Activated naive CD8-positive, alpha-beta T cell (primary cell): Measurements from ENCODE around the gene CCDC57.
"Not testable (repeated sequence)": the region's sequence is repeated elsewhere in the genome, so short reads cannot be mapped to it uniquely, and the experiment has no call there.

ENCODE experiments used
- H3K27ac Mint-ChIP-seq: one replicate; pipeline ENCODE4 v1.8.0; 2021; ENCODE audit warnings: mixed read lengths
- H3K27me3 Mint-ChIP-seq: one replicate; pipeline ENCODE4 v1.8.0; 2021; ENCODE audit warnings: mixed read lengths
- H3K36me3 Mint-ChIP-seq: one replicate; pipeline ENCODE4 v1.8.0; 2021; ENCODE audit warnings: mixed read lengths
- H3K4me1 Mint-ChIP-seq: one replicate; pipeline ENCODE4 v1.8.0; 2021; ENCODE audit warnings: low read depth, mixed read lengths
- H3K4me3 Mint-ChIP-seq: one replicate; pipeline ENCODE4 v1.8.0; 2021; ENCODE audit warnings: mild to moderate bottlenecking, mixed read lengths
- H3K9me3 Mint-ChIP-seq: one replicate; pipeline ENCODE4 v1.8.0; 2021; ENCODE audit warnings: low read depth, mixed read lengths

Gene CCDC57, protein sequence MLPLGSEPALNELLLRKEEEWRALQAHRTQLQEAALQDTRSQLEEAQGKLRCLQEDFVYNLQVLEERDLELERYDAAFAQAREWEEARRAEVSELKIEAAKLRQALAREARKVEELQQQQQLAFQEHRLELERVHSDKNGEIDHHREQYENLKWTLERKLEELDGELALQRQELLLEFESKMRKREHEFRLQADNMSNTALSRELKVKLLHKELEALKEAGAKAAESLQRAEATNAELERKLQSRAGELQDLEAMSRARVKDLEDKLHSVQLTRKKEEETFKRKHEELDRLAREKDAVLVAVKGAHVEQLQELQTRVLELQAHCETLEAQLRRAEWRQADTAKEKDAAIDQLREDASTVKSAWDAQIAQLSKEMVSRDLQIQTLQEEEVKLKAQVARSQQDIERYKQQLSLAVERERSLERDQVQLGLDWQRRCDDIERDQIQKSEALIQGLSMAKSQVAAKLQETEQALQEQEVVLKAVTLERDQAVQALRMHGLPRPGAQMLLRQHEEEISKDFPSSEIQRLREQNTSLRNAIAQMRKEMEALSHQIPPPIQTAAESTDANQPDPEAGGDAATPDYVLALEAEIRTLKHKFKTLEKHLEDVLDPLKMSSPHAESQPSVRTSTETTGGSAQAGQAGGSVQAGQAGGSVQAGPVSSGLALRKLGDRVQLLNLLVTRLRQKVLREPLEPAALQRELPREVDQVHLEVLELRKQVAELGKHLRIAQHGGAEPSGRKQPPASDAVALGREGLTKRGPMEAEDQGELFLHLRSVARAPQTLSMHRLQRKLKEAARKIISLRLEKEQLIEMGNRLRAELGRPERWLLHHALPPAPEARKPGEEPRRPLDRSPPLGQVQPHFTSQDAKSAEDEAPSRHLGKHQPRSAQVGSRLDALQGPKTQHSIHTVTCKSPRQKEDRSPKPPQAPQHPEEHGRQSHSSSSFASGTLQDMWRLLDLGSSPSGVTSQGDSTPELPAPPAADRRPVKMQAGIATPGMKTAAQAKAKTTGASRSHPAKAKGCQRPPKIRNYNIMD

GRCh38 chr17:82212331-82213250 is at the start of gene CCDC57:
CCDC57 (minus strand) TSS chr17:82212842; CDS start chr17:82201944, 10,898 bp downstream.
- no peaks in the 10 kb centered on the region for H3K9me3 Mint-ChIP-seq
- H3K4me1 Mint-ChIP-seq: peaks cover 32% of the 10 kb centered on the region
- H3K27ac Mint-ChIP-seq: peak within 1 kb of the TSS; percentile 93
- H3K4me3 Mint-ChIP-seq: peak within 1 kb of the TSS; percentile 87
- H3K36me3 Mint-ChIP-seq: peaks cover 1% of the 10 kb centered on the region
- H3K27me3 Mint-ChIP-seq: no peaks in the 10 kb centered on the region

GRCh38 chr17:82262344-82262743 is 49.7 kb upstream of the CCDC57 start:
- no peaks in the 10 kb centered on the region for H3K27me3 Mint-ChIP-seq
- no peak overlapping the region for H3K27ac Mint-ChIP-seq
- H3K36me3 Mint-ChIP-seq: peaks cover 4% of the 10 kb centered on the region
- H3K4me1 Mint-ChIP-seq: peaks cover 41% of the 10 kb centered on the region
- H3K4me3 Mint-ChIP-seq: no peak overlapping the region
- H3K9me3 Mint-ChIP-seq: no peaks in the 10 kb centered on the region

GRCh38 chr17:82259972-82260961 is 47.6 kb upstream of the CCDC57 start:
- peak overlapping the region; percentile 76 for H3K27ac Mint-ChIP-seq
- H3K4me1 Mint-ChIP-seq: peaks cover 36% of the 10 kb centered on the region
- H3K9me3 Mint-ChIP-seq, H3K36me3 Mint-ChIP-seq, H3K4me3 Mint-ChIP-seq, H3K27me3 Mint-ChIP-seq: not testable (repeated sequence)

DNA sequence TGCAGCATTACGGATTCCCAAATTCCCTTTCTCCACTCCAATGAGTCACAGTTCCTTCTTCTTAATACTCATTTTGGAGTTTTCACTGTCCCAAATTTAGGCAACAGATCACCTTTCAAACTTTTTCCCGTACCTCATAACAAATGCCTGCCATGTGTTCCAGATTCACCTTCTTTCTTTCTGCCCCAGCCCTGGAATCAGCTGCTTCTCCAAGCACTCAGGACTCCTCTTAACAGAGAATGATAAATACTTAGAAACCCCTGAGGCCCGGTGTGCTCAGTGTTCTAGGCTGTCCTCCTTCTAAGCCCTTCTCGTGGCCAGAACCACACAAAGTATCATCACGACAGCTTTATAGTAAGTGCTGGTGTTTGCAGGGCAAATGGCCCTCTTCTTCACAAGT is 45.9 kb upstream of the CCDC57 start:
- Mint-ChIP-seq H3K27ac (peak overlapping the region; percentile 47), H3K9me3 (no peaks in the 10 kb centered on the region), H3K4me3 (no peak overlapping the region), H3K36me3 (peaks cover 4% of the 10 kb centered on the region), H3K4me1 (peaks cover 36% of the 10 kb centered on the region), H3K27me3 (no peaks in the 10 kb centered on the region)

GRCh38 chr17:82257473-82257872 is 44.8 kb upstream of the CCDC57 start:
- H3K27ac Mint-ChIP-seq: peak overlapping the region; percentile 74
- H3K4me1 Mint-ChIP-seq: peaks cover 36% of the 10 kb centered on the region
- no peaks in the 10 kb centered on the region for H3K27me3 Mint-ChIP-seq

GRCh38 chr17:82256242-82256885 is 43.7 kb upstream of the CCDC57 start:
- no peaks in the 10 kb centered on the region for H3K27me3 Mint-ChIP-seq
- peaks cover 32% of the 10 kb centered on the region for H3K4me1 Mint-ChIP-seq
- H3K27ac Mint-ChIP-seq: peak overlapping the region; percentile 16
- no peaks in the 10 kb centered on the region for H3K9me3 Mint-ChIP-seq
- peaks cover 8% of the 10 kb centered on the region for H3K36me3 Mint-ChIP-seq
- no peak overlapping the region for H3K4me3 Mint-ChIP-seq

More at GRCh38 chr17:82257473-82257872, 44.8 kb upstream of the CCDC57 start:
- Mint-ChIP-seq H3K4me3 (peak overlapping the region; percentile 44), H3K36me3 (peaks cover 5% of the 10 kb centered on the region), H3K9me3 (no peaks in the 10 kb centered on the region)

DNA sequence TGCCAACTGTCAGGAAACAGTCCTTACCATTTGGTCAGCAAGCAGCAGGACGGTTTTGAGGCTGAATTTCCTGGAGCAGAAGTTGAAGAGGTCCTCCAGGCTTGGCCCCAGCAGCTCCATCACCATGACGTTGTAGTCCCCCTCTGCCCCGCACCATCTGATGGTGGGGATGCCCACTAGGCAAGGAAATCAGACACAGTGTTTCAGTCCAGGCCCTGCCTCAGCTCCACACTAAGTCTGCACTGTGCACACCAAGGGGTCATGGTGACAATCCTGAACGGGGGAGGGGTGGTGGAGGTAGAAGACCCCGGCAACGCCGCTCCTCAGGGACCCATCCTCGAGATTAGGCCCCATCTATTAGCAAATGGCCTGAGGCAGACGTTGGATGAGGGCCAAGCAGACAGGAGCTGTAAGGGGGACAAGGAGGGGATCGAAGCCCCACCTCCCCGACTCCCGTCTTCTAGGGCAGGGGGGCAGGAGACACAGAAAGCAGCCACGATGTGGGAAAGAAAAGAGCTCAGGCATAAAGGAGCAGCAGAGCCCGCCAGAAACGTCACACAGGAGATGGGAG is 42.8 kb upstream of the CCDC57 start:
- Mint-ChIP-seq H3K9me3 (no peaks in the 10 kb centered on the region), H3K4me3 (no peak overlapping the region), H3K27me3 (no peaks in the 10 kb centered on the region), H3K4me1 (peaks cover 29% of the 10 kb centered on the region), H3K36me3 (peaks cover 8% of the 10 kb centered on the region), H3K27ac (peak overlapping the region; percentile 16)

DNA sequence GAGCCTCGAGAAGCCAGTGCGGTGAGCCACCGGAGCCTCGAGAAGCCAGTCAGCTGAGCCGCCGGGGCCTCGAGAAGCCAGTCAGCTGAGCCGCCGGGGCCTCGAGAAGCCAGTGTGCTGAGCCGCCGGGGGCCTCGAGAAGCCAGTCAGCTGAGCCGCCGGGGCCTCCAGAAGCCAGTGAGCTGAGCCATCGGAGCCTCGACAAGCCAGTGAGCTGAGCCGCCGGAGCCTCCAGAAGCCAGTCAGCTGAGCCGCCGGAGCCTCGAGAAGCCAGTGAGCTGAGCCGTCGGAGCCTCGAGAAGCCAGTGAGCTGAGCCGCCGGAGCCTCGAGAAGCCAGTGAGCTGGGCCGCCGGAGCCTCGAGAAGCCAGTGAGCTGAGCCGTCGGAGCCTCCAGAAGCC is 42.1 kb upstream of the CCDC57 start:
- not testable (repeated sequence) for H3K27me3 Mint-ChIP-seq, H3K9me3 Mint-ChIP-seq, H3K36me3 Mint-ChIP-seq, H3K27ac Mint-ChIP-seq, H3K4me3 Mint-ChIP-seq
- peaks cover 21% of the 10 kb centered on the region for H3K4me1 Mint-ChIP-seq

DNA sequence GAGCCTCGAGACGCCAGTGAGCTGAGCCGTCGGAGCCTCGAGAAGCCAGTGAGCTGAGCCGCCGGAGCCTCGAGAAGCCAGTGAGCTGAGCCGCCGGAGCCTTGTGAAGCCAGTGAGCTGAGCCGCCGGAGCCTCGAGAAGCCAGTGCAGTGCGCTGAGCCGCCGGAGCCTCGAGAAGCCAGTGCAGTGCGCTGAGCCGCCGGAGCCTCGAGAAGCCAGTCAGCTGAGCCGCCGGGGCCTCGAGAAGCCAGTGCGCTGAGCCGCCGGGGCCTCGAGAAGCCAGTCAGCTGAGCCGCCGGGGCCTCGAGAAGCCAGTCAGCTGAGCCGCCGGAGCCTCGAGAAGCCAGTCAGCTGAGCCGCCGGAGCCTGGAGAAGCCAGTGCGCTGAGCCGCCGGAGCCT is 41.5 kb upstream of the CCDC57 start:
- not testable (repeated sequence) for H3K36me3 Mint-ChIP-seq, H3K4me3 Mint-ChIP-seq, H3K27ac Mint-ChIP-seq, H3K9me3 Mint-ChIP-seq, H3K27me3 Mint-ChIP-seq
- H3K4me1 Mint-ChIP-seq: peaks cover 20% of the 10 kb centered on the region

DNA sequence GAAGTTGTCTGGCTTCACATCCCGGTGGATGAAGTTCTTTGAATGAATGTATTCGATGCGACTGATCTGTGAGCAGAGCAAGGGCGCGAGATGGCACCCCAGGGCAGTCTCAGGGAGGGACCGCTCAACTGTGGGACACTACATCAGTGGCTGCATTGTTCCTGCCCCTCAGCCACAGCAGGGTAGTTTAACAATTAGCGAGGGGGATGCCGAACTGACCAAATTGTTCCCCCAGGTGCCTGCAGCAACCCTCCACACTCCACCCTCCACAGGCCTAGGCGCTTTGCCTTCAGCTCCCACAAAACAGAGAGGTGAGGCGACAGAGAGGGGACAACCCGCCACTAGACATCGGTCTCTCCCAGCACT is 40.5 kb upstream of the CCDC57 start:
- H3K27ac Mint-ChIP-seq: no peak overlapping the region
- H3K27me3 Mint-ChIP-seq: no peaks in the 10 kb centered on the region
- H3K36me3 Mint-ChIP-seq: peaks cover 4% of the 10 kb centered on the region
- no peak overlapping the region for H3K4me3 Mint-ChIP-seq
- peaks cover 17% of the 10 kb centered on the region for H3K4me1 Mint-ChIP-seq
- H3K9me3 Mint-ChIP-seq: no peaks in the 10 kb centered on the region

GRCh38 chr17:82252511-82253178 is 40.0 kb upstream of the CCDC57 start:
- Mint-ChIP-seq H3K4me3 (no peak overlapping the region), H3K9me3 (no peaks in the 10 kb centered on the region), H3K27me3 (no peaks in the 10 kb centered on the region), H3K4me1 (peaks cover 20% of the 10 kb centered on the region), H3K36me3 (peaks cover 6% of the 10 kb centered on the region), H3K27ac (no peak overlapping the region)

DNA sequence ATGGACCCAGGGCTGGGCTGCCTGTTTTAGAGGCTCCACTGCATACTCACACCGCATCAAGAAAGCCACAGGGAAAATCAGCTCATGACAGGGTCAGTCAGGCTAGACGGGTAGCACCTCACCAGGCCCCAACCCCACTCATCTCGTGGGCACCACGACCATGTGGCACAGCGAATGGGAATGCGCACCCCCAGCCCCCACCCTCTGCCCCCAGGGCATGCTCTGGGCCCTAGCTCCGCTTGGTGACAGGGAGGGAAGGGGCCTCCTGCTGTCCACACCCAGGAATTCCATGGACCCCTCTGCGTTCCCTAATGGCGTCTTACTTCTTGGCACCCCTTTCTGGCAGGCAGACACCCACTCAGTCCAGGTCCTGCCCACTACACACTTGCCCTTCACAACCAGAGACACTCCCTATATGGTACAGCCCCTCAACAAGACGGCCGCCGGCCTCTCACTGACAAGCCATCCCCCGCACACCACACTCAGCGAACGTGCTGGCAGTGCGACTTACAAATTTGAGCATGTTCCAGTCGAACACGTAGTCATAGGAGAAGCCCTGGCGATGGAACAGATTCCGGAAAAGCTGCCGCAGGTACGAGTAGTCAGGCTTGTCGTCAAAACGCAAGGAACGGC is 38.3 kb upstream of the CCDC57 start:
- Mint-ChIP-seq H3K4me1 (peaks cover 16% of the 10 kb centered on the region), H3K36me3 (peaks cover 6% of the 10 kb centered on the region), H3K9me3 (no peaks in the 10 kb centered on the region)

More for the DNA sequence above, 38.3 kb upstream of the CCDC57 start:
- Mint-ChIP-seq H3K27me3 (no peaks in the 10 kb centered on the region), H3K27ac (no peak overlapping the region), H3K4me3 (no peak overlapping the region)
